GM12878 (cell line): ENCODE results near the gene LYRM4. TPM values are rescaled to one million over a fixed set of nuclear protein-coding genes. Genes with fewer than 3 reads are reported as not detected.

Experiments used
- ATAC-seq: fragments of 200-7000 bp; cut with Tn5 transposase; 3 replicates; pipeline ENCODE4 v1.9.1; 2020; ENCODE audit warnings: mild to moderate bottlenecking, moderate library complexity
- BruUV-seq: library from RNA; stranded (reverse); fragments of 400-500 nt; replicated peaks from 2 replicates; lab custom pipeline; 2021; lab: Mats Ljungman, UMichigan
- CTCF ChIA-PET: fragments of 300-600 bp; sonication (Branson Sonifier 250); formaldehyde crosslinking; extraction: SDS; loops from one replicate; lab custom pipeline; 2021; ENCODE audit warnings: inconsistent platforms; lab: Yijun Ruan, JAX
- POLR2A ChIA-PET: fragments of 350-600 bp; formaldehyde crosslinking; extraction: SDS; loops from one replicate; lab custom pipeline; 2021; ENCODE audit warnings: inconsistent platforms; lab: Charles Lee
- RAD21 ChIA-PET: fragments of 300-600 bp; sonication (Branson Sonifier 250); formaldehyde crosslinking; loops from one replicate; lab custom pipeline; 2023; ENCODE audit warnings: antibody characterized with exemption; ENCODE audit not compliant: unreplicated experiment; lab: Charles Lee
- SMC1A ChIA-PET: fragments of 300-600 bp; sonication (Branson Sonifier 250); formaldehyde crosslinking; loops from one replicate; lab custom pipeline; 2023; ENCODE audit not compliant: unreplicated experiment, uncharacterized antibody; lab: Charles Lee
- DNase-seq: peaks from one replicate; pipeline ENCODE4 v3.0.0-alpha.2; 2011; ENCODE audit warnings: low read depth, low spot score
- FAIRE-seq: peaks from 3 replicates; lab custom pipeline; 2011; peaks lifted over from hg19 to GRCh38; lab: Jason Lieb, UNC
- H2AFZ ChIP-seq: 2 replicates; pipeline ENCODE4 v1.6.0; 2011; ENCODE audit warnings: low read depth, low read length, control low read depth; ENCODE audit not compliant: control insufficient read depth
- H3K27ac ChIP-seq: 2 replicates; pipeline ENCODE4 v1.5.1; 2011; ENCODE audit warnings: control low read depth; ENCODE audit not compliant: control insufficient read depth, insufficient read depth
- H3K27me3 ChIP-seq, 2 experiments: replicated peaks in 1 of 2; 2 replicates each; pipeline versions ENCODE4 v1.6.0 to v1.6.1; 2011; ENCODE audit warnings: low read length in 1 of 2; ENCODE audit not compliant: control insufficient read depth in 2 of 2, insufficient read depth in 2 of 2
- H3K36me3 ChIP-seq, 2 experiments: 2 replicates each; pipeline ENCODE4 v1.5.1; 2011; ENCODE audit warnings: low read length in 1 of 2; ENCODE audit not compliant: control insufficient read depth in 2 of 2, insufficient read depth in 2 of 2
- H3K4me1 ChIP-seq: 2 replicates; pipeline ENCODE4 v1.6.1; 2011; ENCODE audit warnings: mild to moderate bottlenecking, low read length, moderate library complexity, mixed read lengths; ENCODE audit not compliant: control insufficient read depth, insufficient read depth
- H3K4me2 ChIP-seq: 2 replicates; pipeline ENCODE4 v1.6.0; 2011; ENCODE audit warnings: control low read depth; ENCODE audit not compliant: control insufficient read depth, insufficient read depth
- H3K4me3 ChIP-seq: fragments of 200-600 bp; sonication (generic); 2 replicates; pipeline ENCODE4 v1.5.1; 2016
- H3K79me2 ChIP-seq: 2 replicates; pipeline ENCODE4 v1.6.0; 2011; ENCODE audit warnings: low read length; ENCODE audit not compliant: control insufficient read depth, insufficient read depth
- H3K9ac ChIP-seq: 2 replicates; pipeline ENCODE4 v1.8.0; 2011; ENCODE audit warnings: low read length, control low read depth, mixed read lengths; ENCODE audit not compliant: control insufficient read depth, insufficient read depth
- H3K9me3 ChIP-seq: replicated peaks from 3 replicates; pipeline ENCODE4 v1.5.1; 2011; ENCODE audit warnings: mild to moderate bottlenecking, low read length; ENCODE audit not compliant: control insufficient read depth, insufficient read depth
- H4K20me1 ChIP-seq: 2 replicates; pipeline ENCODE4 v1.6.0; 2011; ENCODE audit not compliant: control insufficient read depth, insufficient read depth
- IKZF2 ChIP-seq, 2 experiments: fragments of 450-650 bp; IDR thresholded peaks; 2 replicates each; pipeline ENCODE4 v1.6.1; 2017; ENCODE audit warnings: mild to moderate bottlenecking in 2 of 2, moderate library complexity in 2 of 2
- RAD21 ChIP-seq: IDR thresholded peaks from 2 replicates; pipeline ENCODE4 v1.6.1; 2011; ENCODE audit warnings: mild to moderate bottlenecking, low read depth, low read length, moderate library complexity; ENCODE audit not compliant: insufficient read depth
- SIN3A ChIP-seq: IDR thresholded peaks from 2 replicates; pipeline ENCODE4 v1.6.1; 2012; ENCODE audit warnings: low read depth, low read length, improper control_type of control experiment
- SMAD5 ChIP-seq: IDR thresholded peaks from 2 replicates; pipeline ENCODE4 v1.6.1; 2016; ENCODE audit warnings: antibody characterized with exemption, low read depth
- TCF12 ChIP-seq: IDR thresholded peaks from 2 replicates; pipeline ENCODE4 v1.6.1; 2011; ENCODE audit warnings: low read depth, mild to moderate bottlenecking, low read length
- YY1 ChIP-seq: IDR thresholded peaks from 2 replicates; pipeline ENCODE4 v1.6.1; 2011; ENCODE audit warnings: low read depth, mild to moderate bottlenecking, low read length
- WGBS: methylation state at CpG from one replicate; pipeline ENCODE4 v1.1.6; 2016; ENCODE audit warnings: low lambda C conversion rate; ENCODE audit not compliant: insufficient replicate concordance, insufficient coverage; ENCODE audit errors: missing lambda C conversion rate; 5-methylcytosine and 5-hydroxymethylcytosine counted together
- in situ Hi-C: fragments of 300-500 bp; cut with MboI; formaldehyde crosslinking; loops from 9 replicates; pipeline ENCODE4 v1.14.3; 2018; ENCODE audit warnings: mixed read lengths
- intact Hi-C: fragments of 100-400 bp; cut with micrococcal nuclease; formaldehyde crosslinking; loops from one replicate; pipeline ENCODE4 v1.14.2; 2022; ENCODE audit not compliant: unreplicated experiment
- polyA plus RNA-seq, 11 experiments: library from polyadenylated mRNA; depleted of rRNA in 4 of 11; unstranded in 6 of 11; stranded (reverse) in 5 of 11; fragments of >200 nt; fragmentation: Nextera tagmentation in 4 of 11; fragmentation: Illumina TruSeq in 1 of 11; extraction: Ambion mirVana in 4 of 11; extraction: Trizol in 1 of 11; gene quantifications; 1 replicate in 1 of 11; 2 replicates in 10 of 11; pipeline versions ENCODE4 v1.2.1 to v1.2.3, GENCODE V29; 2011 to 2016; ENCODE audit warnings: inconsistent platforms in 2 of 11, missing spikeins in 2 of 11, low read depth in 1 of 11
- total RNA-seq, 4 experiments: library from RNA; depleted of rRNA in 3 of 4; stranded (reverse); fragments of >200 nt in 3 of 4; fragmentation: Illumina TruSeq in 1 of 4; extraction: Trizol in 1 of 4; gene quantifications; 2 replicates each; pipeline versions ENCODE4 v1.2.1 to v1.2.3, GENCODE V29; 2013 to 2021
- TF ChIP-seq, protein P1 (sequence below), 3 experiments: IDR thresholded peaks in 2 of 3; conservative IDR thresholded peaks in 1 of 3; 2 replicates each; pipeline ENCODE4 v1.5.1; 2011; ENCODE audit warnings: low read depth in 3 of 3, low read length in 3 of 3, mild to moderate bottlenecking in 3 of 3, control low read depth in 2 of 3, moderate library complexity in 2 of 3, inconsistent platforms in 1 of 3, mixed read lengths in 1 of 3; ENCODE audit not compliant: control insufficient read depth in 2 of 3, insufficient read depth in 1 of 3; ENCODE audit errors: extremely low read depth in 1 of 3

The LYRM4 gene
- total and polyA plus RNA-seq, 10 of the 15 experiments (the other 5 are each of a cell fraction or from before 2014, with no cell fraction given), result 32.7 to 66.8 (median 44.0) TPM

DNA sequence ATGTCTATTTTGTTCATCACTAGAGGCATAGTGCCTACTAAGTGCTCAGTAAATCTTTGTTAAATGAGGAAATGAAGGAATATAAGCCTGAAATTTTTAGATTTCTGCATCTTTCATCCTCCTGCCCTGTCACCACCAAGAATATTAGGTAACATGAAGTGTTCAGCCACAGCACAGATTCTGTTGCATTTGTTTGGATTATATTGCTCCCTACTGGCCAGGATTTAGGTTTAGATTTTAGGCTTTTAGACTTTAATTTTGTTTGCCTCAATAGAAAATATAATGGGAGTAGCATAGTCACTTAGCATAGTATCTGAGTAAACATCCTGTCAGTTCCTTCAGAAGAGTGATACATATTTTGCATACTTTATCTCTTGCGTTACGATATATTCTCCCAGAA, 14.7 kb upstream of the LYRM4 start:
- no peak for DNase-seq
- Histone ChIP-seq H3K27me3 (no peaks in the 10 kb centered on the region), H3K4me3 (no peak overlapping the region), H3K27ac (no peak overlapping the region), H2AFZ (no peak overlapping the region), H3K36me3 (no peaks in the 10 kb centered on the region; a peak in 2 of 4 replicates), H4K20me1 (no peaks in the 10 kb centered on the region), H3K9me3 (no peaks in the 10 kb centered on the region), H3K4me1 (peaks cover 16% of the 10 kb centered on the region), H3K4me2 (no peak overlapping the region), H3K9ac (no peak overlapping the region), H3K79me2 (no peaks in the 10 kb centered on the region; the same call in none of the 2 replicates)
- in situ Hi-C loops, result no loop called here
- RAD21 ChIA-PET, result interaction anchor here (3.0 kb wide), 1 partner anchor 27 kb away, joined by 13 read pairs; no protein-coding TSS in a partner anchor
- CTCF ChIA-PET, result interaction anchor here (1.0 to 3.6 kb wide), 4 partner anchors 10 to 132 kb away, joined by 3 to 21 read pairs (median 12); no protein-coding TSS in a partner anchor
- TF ChIP-seq, protein P1, sequence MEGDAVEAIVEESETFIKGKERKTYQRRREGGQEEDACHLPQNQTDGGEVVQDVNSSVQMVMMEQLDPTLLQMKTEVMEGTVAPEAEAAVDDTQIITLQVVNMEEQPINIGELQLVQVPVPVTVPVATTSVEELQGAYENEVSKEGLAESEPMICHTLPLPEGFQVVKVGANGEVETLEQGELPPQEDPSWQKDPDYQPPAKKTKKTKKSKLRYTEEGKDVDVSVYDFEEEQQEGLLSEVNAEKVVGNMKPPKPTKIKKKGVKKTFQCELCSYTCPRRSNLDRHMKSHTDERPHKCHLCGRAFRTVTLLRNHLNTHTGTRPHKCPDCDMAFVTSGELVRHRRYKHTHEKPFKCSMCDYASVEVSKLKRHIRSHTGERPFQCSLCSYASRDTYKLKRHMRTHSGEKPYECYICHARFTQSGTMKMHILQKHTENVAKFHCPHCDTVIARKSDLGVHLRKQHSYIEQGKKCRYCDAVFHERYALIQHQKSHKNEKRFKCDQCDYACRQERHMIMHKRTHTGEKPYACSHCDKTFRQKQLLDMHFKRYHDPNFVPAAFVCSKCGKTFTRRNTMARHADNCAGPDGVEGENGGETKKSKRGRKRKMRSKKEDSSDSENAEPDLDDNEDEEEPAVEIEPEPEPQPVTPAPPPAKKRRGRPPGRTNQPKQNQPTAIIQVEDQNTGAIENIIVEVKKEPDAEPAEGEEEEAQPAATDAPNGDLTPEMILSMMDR (IDR thresholded peaks at IDR 0.05 in 2 of 3, conservative IDR thresholded peaks at IDR 0.05 in 1 of 3; ENCODE audit: control insufficient read depth in 2 of 3, extremely low read depth in 1 of 3, insufficient read depth in 1 of 3, low read depth in 3 of 3, low read length in 3 of 3), result peak in 1 of 3 experiments; percentile 10; a peak in 1 of 6 replicates
- TF ChIP-seq SIN3A (no peak), YY1 (no peak), TCF12 (no peak), RAD21 (peak; percentile 18; the same call in 1 of the 2 replicates), IKZF2 (IDR thresholded peaks at IDR 0.05) (no peak), SMAD5 (no peak)
- no TSS peak for BruUV-seq
- SMC1A ChIA-PET, result interaction anchor here (0.8 to 1.8 kb wide), 5 partner anchors 9 to 135 kb away, joined by 3 to 9 read pairs (median 4); no protein-coding TSS in a partner anchor
- 97% methylated on average over 2 of the region's 2 CpGs for WGBS
- ATAC-seq, result no peak
- POLR2A ChIA-PET, result no interaction called here
- no peak for FAIRE-seq
- intact Hi-C loops, result no loop called here
